Hypothalamus (tissue), 51 donors: Measurements from ENCODE around the gene P2RY11.
A peak's percentile ranks its signal among the peaks of the same experiment; 100 is the strongest.

Experiments used
- DNase-seq, 51 donors: peaks; one replicate each; lab custom pipeline; 2025; lab: John Stamatoyannopoulos, UW

P2RY11 gene

DNA sequence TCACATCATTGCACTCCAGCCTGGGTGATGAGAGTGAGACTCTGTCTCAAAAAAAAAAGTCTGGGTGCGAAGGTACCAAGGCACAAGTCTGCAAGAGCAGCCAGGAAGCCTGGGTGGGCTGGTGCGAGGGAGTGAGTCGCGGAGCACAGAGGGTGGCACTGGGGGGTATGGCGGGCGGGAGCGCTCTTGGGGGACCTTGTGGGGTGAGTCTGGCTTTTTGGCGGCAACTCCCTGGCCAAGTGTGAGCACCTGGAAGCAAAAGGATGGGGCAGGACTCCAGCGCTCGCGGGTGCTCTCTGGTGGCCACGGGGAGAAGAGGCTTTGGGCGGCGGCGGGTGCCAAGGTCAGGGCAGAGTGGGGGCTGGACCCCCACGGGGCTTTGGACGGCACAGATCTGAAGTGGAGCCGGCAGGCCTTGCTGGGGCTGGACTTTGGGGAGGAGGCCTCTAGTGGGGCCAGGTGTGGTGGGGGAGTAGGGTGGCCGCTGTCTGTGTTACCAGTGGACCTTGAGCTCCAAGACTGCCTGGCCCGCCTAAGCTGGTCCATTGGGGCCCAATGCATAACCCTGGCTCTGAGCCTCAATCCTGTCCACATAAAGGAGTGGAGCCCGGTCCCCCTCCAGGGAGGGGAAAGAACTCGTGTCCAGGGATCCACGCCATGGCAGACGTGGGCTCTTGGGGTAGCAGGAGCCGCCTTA lies 1.6 kb downstream of the P2RY11 start:
- peak in 16 of 51 donors; percentile 1 to 37 (median 22) for DNase-seq

DNA sequence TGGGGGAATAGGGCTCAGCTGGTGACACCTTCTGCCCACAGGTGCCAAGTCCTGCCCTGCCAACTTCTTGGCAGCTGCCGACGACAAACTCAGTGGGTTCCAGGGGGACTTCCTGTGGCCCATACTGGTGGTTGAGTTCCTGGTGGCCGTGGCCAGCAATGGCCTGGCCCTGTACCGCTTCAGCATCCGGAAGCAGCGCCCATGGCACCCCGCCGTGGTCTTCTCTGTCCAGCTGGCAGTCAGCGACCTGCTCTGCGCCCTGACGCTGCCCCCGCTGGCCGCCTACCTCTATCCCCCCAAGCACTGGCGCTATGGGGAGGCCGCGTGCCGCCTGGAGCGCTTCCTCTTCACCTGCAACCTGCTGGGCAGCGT lies 2.1 kb downstream of the P2RY11 start:
- no peak for DNase-seq

DNA sequence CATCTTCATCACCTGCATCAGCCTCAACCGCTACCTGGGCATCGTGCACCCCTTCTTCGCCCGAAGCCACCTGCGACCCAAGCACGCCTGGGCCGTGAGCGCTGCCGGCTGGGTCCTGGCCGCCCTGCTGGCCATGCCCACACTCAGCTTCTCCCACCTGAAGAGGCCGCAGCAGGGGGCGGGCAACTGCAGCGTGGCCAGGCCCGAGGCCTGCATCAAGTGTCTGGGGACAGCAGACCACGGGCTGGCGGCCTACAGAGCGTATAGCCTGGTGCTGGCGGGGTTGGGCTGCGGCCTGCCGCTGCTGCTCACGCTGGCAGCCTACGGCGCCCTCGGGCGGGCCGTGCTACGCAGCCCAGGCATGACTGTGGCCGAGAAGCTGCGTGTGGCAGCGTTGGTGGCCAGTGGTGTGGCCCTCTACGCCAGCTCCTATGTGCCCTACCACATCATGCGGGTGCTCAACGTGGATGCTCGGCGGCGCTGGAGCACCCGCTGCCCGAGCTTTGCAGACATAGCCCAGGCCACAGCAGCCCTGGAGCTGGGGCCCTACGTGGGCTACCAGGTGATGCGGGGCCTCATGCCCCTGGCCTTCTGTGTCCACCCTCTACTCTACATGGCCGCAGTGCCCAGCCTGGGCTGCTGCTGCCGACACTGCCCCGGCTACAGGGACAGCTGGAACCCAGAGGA lies 2.6 kb downstream of the P2RY11 start:
- DNase-seq: no peak

DNA sequence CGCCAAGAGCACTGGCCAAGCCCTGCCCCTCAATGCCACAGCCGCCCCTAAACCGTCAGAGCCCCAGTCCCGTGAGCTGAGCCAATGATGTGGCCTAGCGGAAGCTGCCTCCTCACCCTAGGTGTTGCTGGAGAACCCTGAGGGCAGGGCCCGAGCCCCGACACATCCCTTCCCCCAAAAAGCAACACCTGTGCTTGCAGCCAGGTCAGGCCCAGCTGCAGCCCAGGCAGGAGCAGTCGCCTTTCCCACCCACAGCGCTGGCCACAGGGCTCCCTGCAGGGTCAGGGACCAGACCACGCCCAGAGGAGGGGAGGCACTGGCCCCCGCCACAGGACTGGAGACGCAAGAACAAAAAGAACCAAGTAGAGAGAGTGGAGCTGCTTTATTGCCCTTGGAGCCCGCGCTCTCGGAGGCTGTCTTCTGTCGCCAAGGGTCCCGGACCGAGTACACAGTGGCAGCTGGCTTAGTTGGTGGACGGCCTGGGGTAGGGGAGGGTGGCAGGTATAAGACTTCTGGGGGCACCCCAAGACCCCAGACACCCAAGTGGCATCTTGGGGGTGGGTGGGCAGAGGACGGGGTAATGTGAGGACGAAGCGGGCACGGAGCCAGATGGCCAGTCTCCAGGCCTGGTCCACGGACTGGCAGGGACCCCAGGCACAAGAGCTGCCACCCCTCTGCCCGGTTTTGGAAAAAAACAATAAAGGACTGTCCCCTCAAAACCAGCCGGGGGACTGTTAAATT lies 3.3 kb downstream of the P2RY11 start:
- DNase-seq: no peak

DNA sequence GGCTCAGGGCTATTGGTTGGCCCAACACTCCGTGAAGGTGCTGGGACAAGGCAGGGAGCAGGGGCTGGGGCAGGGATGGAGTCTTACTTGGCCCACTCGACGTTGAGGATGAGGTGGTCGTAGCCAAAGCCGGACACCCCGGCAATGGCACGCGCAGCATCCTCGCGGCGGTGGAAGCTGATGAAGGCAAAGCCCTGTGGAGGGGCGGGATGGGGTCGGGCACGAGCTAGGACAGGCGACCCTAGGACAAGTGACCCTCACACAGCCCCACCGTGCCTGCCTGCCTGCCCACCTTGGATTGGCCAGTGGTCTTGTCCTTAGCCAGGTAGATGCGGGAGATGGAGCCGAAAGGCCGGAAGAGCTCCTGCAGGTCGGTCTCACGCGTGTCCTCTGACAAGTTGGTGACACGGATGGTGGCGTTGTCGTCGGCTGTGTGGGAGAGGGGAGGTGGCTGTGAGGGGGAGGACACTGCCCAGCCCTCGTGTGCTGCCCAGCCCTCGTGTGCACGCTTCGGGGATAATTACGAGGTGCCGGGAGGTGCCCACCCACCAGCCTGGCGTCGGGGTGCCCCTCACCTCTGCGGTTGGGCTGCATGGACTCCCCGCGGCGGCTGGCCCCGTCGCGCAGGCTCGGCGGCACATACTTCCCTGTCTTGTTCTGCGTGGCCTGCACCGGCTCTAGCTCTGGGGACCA lies 4.0 kb downstream of the P2RY11 start:
- no peak for DNase-seq

DNA sequence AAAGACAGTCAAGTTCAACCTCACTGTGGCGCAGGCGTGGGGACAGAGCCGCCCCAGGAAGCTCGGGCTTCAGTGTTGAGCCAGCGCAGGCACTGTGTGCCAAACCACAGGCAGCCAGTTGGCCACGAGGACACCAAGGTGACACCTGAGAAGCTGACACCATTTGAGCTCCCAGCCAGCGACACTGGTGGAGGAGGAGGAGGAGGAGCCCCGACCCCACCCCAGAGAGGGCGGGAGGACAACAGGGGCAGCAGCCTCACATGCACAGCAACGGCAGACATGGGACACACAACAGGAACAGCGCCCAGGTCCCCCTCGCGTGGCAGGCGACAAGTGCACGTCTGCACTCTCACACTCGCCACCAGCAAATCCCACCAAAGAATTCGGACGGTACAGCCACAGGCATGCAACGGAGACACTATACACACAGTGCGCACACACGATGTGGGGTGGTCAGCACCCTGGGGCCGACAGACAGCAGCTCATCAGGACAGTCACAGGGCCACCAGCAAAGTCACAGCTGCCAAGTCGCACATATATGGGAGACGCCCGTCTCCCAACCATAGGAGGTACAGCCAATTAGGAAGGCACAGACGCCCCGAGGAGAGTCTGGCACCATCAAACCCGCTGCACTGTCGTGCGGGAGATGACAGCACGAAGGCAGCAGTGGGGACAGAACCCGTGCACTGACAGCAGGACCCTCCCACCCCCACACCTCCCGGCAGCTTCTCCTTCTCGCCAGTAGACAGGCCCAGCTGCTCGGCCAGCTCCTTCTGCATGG lies 4.8 kb downstream of the P2RY11 start:
- no peak for DNase-seq

DNA sequence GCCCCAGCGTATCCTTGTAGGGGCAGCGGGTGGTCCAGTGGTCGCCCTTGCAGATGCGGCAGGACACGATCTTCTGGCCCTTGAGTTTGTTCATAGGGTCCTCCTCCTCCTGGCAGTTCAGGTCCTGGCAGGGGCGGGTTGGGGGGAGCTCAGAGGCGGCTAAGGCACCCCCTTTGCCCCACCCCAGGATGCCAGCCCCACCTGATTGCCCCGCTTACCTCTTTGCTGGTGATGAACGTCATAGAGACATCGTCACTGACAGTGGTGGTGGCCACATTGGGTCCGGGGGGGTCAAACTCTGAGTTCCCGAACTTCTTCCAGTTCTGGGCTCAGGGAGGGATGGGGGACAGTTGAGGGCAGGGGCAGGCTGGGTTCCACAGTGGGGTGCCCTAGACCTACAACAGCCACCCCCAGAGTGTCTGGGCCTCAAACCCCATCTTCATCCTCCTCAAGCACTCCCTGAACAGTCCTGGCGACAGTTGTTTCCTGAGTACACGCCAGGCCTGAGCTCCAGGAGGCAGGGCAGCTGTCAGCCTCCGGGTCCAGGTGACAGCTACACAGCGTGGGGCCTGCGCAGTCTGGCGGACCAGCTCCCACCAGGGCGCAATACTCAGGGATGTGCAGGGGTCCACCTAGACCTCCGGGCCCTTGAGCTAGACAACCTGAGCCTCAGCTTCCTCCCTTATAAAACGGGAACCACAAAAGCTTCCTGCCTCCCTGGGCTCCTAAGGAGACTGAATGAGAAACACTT lies 5.5 kb downstream of the P2RY11 start:
- DNase-seq: no peak

DNA sequence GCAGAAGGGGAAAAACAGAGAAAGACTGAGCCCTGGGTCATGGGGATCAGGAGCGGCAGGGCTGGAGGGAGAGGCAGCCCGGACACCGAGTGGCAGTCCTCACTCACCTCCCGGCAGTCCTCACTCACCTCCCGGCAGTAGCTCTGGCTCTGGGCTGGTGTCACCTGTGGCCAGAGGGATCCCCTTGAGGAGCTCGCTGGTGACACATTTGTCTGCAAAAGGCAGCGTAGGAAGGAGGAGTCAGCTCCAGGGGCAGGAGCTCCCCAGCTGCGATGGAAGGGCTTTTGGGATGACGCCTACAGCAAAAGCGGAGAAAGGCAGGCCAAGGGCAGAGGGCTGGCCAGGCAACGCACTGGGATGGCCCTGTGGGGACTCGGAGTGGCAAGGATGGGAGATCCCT lies 7.5 kb downstream of the P2RY11 start:
- no peak for DNase-seq

DNA sequence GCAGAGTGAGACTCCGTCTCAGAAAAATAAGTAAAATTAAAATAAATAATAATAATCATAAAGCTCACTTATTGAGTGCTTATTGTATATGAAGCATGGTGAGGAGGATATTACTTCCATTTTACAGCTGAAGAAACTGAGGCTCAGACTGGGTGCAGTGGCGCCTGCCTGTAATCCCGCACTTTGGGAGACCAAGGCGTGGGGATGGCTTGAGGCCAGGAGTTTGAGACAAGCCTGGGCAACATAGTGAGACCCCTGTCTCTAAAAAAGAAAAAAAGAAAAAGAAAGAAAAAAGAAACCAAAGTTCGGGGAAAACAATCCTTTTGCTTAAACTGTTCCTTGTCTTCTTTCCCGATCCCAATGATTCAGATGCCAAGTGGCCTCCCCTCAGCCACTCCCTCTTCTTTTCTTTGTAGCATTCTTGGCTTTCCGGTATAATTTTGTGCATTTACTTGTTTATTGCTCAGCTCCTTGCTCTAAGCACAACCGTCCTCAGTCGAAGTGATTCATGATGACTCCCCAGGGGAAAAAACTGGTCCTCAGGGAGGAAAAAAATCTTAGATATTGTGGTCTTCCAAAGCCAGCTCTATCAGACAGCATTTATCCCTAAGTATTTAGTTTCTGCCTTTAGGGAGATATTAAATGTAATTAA lies 9.2 kb downstream of the P2RY11 start:
- no peak for DNase-seq

DNA sequence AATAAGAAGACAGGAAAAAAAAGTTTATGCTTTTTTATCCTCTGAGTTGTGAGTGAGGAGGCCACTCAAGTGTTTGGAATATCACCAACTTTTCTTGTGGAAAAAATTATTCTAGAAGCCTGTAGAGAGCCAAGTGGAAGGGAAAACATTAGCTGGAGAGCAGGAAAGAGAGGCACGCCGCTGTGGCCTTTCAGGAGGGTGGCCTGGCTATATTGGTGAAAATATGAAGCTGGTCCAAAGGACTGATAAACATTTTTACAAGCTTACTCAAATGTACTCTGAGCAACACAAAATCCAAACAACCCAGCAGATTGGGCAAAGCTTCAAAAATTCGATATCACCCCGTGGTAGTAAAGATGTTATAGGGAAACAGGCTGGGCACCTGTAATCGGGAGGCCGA lies 10.6 kb downstream of the P2RY11 start:
- no peak for DNase-seq

DNA sequence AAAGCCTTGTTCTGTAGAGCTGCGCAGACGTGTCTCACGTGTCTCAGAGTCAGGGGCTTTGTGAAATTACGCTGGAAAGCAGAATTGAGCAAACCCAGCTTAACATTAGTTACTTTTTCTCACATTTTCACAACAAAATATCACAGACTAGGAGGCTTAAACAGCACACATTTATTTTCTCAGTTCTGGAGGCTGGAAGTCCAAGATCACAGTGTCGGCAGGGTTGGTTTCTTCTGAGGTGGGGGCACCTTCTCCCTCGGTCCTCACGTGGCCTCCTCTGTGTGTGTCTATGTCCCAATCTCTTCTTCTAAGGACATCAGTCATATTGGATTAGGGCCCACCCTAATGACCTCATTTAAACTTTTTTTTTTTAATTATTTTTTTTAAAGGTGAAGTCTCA lies 12.9 kb downstream of the P2RY11 start:
- DNase-seq: no peak

DNA sequence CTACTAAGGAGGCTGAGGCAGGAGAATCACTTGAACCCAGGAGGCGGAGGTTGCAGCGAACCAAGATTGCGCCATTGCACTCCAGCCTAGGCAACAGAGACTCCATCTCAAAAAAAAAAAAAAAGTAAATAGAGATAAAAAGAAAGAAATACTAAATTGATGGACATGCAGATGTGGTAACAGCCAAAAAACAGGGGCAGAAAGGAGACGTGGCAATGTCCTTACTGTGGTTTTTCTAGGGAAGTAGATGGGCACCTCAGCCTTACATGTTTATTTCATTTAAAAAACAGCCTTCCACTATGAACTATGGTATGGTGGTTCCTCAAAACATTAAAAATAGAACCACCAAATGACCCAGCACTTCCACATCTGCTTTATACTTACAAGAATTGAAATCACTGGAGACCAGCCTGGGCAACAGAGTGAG lies 14.7 kb downstream of the P2RY11 start:
- DNase-seq: no peak

DNA sequence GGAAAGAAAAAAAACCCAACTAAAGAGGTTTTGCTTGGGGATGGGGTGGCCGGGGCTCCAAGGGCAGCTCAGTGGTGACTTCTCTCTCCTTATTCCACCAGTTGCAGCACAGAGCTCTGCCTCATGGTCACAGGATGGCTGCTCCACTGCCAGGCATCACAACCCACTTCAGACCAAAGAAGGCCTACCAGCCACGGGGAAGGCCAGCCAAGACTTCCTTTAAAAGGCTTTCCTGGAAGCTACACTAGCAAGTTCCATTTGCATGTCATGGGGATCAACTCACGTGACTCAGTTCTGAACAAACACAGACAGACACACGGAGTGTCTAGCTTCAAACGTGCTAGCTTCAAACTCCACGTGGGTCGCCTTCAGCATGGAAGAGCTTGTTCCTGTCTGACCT lies 21.4 kb downstream of the P2RY11 start:
- DNase-seq: no peak

DNA sequence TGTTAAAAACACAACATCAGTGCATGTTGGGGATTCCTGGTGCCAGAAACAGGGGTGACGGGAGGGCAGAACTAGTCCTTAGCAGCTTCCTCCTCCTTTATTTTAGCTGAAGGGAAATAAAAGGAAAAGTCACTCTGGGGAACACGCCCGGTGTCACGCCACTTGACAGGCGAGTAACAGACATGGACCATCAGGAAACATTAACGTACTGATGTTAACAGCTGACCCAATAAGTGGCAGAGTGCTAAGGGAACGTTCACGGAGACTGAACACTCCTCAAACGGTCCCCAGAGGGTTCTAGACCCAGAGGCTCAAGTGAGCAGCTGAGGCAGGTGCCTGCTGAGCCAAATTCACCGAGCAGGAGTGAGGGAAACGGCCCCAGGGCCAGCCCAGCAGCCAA lies 22.1 kb downstream of the P2RY11 start:
- no peak for DNase-seq

DNA sequence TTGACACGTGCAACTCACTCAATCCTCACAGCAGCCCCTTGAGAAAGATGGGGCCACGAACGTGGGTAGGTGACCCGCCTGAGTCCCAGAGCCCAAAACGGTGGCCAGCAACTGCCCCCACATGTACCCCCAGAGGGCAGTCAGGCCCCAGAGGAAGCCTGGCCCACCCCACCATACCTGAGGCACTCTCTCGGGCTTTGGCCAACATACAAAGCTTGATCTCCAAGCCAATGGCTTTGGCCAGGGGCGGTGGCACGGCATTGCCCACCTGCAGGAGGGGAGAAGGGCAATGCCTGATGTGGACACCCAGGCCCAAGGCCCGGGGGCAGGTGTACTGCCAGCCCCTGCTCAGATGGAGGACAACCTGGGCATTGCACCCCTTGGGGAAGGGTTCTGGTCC lies 22.5 kb downstream of the P2RY11 start:
- DNase-seq: no peak

DNA sequence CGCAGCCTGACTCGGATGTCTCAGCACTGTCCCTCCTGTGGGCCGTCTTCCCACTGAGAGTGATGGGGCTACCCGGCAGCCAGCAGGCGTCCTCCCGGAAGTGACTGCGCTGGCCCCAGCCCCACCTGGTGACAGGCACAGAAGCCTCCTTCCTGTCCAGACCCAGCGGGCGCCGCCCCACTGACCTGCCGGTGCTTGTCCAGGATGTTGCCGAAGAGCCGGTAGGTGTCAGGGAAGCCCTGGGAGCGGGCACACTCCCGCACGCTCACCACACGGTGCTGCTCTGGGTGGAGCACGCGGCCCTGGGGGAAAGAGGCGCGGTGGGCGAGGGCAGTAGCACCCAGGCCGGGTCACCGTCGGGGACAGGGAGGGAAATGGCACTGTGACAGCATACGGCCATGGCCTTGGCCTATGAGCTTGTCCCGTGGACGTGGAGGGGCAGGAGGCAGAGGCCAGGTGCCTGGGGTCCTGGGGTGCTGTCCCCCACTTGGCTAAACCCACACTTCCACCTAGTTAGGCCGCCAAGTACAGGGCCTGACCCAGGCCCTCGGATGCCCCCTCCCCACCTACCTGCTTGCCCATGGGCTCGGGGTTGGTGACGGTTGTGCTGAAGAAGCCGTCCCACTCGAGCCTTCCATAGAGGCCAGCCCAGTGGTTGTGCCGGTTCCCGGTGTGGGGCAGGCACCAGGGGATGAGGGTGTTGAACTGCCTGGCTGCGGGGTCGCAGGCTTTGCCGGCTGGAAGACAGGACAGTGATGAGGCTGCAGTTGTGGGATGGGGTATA lies 24.2 kb downstream of the P2RY11 start:
- no peak for DNase-seq

DNA sequence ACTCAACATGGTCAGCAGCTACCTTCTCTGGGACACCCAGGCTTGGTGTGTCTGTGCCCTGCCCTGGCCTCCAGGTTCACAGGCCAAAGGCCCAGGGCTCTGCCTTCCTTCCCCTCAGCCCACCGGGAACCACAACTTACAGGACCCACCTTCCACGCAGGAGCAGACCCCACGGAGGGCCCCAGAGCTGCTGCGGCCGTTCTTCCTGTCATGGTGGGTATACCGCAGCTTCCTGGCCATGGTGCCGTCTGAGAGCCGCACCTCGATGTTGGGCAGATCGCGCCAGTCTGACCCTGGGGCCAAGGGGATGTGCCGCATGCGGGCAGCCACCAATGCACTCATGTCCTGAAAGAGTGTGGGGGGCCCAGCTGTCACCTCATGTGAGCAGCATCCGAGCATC lies 25.4 kb downstream of the P2RY11 start:
- no peak for DNase-seq
